HG03196 (cell line): ENCODE measurements around the gene AMPD3.
A peak's percentile ranks its signal among the peaks of the same experiment; 100 is the strongest.

Experiments
- ATAC-seq: cut with Tn5 transposase; IDR thresholded peaks from one replicate; pipeline ENCODE4 v1.9.1; 2021; ENCODE audit not compliant: unreplicated experiment

Gene AMPD3

GRCh38 chr11:10528121-10528520, 73.1 kb downstream of the AMPD3 start:
- no peak for ATAC-seq

GRCh38 chr11:10529279-10529678, 74.2 kb downstream of the AMPD3 start:
- no peak for ATAC-seq

- ATAC-seq = no peak
These were observed 77.5 kb downstream of the AMPD3 start for GRCh38 chr11:10532526-10532925.

- no peak for ATAC-seq
These were observed 78.3 kb downstream of the AMPD3 start for GRCh38 chr11:10533323-10533722.

DNA sequence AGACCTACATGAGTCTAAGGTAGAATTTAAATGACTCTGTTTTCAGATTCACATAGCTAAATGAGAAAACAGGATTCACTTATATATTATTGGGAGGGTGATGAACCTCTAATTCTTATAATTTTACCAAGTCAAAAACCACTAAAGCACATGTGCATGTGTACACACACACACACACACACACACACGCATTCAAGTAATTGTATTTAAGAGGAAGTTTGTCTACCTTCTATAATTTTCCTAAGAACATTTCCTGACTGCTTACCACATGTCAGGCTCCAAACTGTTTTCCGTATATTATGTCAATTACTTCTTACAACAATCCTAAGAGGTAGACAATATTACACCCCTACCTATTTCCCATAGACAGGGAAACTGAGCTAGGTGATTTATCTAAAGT, 79.3 kb downstream of the AMPD3 start:
- no peak for ATAC-seq

DNA sequence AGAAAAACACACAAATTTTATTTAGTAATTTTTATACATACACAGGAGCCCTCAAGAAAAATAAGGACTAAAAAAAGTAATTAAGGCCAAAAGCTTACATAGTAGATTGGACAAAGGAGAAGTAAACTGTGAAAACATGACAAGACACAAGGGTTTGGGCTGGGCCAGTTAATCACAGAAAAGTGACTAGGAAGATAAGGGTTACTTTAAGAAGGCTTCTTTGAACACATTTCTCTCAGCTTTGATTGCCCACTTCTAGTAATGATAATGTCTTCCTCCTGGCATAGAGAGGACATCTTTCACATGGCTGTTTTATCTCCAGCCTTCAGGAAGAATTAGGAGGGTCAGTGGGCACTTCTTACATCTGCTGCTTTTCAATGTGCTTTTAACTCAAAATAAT, 82.5 kb downstream of the AMPD3 start:
- no peak for ATAC-seq

GRCh38 chr11:10538924-10539323, 83.9 kb downstream of the AMPD3 start:
- no peak for ATAC-seq

GRCh38 chr11:10539339-10539738, 84.3 kb downstream of the AMPD3 start:
- ATAC-seq = no peak

DNA sequence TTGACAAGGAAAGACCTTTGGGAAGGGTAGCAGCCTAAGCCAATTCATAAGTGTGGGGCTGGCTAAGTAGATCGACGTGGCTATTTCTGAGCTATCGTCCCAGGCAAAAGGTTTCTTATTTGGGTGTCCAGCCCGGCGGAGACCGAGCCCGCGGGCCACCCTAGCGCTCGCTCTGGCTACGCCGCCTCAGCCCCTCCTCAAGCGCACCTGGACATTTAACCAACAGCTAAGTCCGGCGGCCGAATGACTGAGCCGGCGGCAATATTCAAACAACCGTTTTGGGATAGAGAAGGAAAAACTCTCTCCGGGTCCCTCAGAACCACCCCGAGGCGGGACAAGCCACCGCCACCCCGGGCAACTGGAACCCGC, 85.5 kb downstream of the AMPD3 start:
- ATAC-seq = peak; percentile 22

- peak; percentile 99 for ATAC-seq
These were observed 86.0 kb downstream of the AMPD3 start, which contains the start of gene RNF141 for GRCh38 chr11:10540915-10541560. Gene RNF141, minus strand, starts transcription at chr11:10541187. Its CDS starts 7,029 bp downstream, at chr11:10534158.

DNA sequence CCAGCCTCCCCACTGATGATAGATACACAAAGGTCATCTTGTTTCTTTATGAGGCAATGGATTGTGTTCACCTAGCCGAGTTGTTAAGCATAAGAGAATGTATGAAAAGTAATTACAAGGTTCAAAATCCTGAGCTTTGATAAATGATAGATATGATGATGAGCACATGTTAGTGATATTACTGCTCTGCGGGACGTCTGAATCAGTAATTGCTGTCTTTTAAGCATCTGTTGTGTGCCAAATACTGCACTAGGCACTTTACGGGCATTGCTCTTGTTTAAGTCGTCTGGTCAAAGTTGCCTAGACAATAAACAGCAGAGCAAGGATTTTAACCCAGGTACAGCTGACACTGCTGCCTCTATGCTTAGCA, 86.5 kb downstream of the AMPD3 start:
- no peak for ATAC-seq

DNA sequence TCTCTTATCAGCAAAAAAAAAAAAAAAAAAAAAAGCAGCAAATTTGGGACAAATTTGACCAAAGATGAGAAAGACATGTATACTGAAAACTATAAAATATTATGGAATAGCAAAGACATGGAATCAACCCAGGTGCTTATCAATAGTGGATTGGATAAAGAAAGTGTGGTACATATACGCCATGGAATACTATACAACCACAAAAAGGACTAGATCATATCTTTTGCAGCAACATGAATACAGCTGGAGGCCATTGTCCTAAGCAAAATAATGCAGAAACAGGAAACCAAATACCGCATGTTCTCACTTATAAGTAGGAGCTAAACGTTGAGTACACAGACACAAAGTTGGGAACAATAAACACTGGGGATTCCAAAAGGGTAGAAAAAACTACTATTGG, 87.7 kb downstream of the AMPD3 start:
- ATAC-seq = no peak

GRCh38 chr11:10543782-10544181, 88.7 kb downstream of the AMPD3 start:
- ATAC-seq = no peak

GRCh38 chr11:10544491-10545465, 89.7 kb downstream of the AMPD3 start:
- ATAC-seq = no peak

DNA sequence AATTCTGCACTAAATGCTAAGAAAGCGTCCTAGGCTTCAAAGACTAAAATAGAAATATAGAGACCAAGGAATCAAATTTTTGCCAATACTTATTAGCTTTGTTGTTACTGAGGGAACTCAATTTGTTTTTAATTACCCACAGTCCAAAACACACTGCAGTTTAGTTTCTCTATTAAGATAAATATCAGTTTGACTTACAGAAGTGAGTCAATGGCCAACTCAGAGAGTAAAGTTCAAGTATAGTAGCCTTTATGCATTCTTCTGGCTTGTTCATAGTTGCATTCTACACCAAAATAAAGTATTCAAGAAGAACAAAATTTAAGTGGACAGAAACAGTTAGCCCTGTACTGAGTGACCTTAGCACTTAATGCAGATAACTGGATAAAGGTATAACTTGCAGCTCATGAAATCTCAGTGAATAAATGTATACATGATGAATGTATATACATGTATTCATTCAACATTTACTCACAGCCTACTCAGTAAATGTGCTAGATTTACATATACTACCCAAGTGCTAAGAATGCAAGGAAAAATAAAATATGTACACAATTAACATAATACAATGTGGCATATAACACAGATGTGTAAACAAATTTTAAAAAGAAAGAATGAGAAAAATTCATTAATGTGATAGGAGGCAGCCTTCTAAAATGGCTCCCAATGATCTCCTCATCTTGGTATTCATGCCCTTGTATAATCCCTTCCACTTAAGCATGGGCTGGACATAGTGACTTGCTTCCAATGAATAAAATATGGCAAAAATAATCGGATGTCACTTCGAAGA, 95.6 kb downstream of the AMPD3 start:
- ATAC-seq = no peak

DNA sequence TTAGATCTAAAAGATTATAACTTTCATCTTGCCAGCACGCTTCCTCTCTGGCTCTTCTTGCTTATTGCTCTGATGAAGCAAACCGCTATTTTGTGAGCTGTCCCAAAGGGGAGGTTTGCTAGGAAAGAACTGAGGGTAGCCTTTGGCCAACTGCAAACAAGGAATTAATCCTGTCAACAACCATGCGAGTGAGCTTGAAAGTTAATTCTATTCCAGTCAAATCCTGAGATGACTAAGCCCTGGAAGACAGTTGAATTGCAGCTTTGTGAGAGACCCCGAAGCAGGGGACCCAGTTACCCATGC, 96.2 kb downstream of the AMPD3 start:
- no peak for ATAC-seq

DNA sequence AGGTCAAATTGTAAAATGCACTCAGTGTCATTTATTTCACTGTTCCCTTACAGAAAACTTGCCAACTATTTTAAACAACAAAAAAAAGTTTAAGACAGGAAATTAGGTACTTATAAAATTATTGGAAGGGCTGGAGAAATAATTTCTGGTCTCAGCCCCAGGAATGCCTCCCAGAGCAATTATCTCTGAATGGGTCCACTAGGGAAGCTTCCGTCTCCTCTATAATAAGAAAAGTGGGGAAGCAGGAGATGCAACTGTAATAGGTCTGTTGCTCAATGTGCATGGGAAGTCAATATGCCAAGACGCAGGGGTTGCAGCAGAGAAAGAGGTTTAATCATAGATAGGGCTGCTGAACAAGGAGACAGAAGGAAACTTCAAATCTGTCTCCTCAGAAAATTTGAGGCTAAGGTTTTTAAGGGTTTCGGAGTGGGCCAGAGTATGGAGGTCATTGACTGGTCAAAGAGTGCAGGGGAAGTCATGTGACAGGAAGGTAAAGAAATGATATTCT, 96.8 kb downstream of the AMPD3 start:
- ATAC-seq = no peak

DNA sequence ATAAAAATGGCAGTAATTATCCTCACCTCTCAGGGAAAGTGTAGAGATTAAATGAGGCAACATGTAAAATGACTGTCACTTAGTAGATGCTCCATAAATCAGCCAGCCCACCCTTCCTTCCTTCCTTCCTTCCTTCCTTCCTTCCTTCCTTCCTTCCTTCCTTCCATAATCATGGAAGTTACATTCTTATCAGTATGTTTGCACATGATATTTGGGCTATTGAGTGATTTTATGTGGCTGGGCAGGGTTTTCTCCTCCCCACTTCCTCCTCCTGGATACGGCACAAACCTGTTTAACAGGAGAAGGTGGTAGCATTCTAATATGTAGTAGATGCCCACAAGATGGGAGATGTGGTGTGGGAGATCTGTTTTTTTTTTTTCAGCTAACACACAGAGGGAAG, 101.5 kb downstream of the AMPD3 start:
- no peak for ATAC-seq
